HG03378 (cell line): ENCODE data around the gene TSHZ2.

Experiments used
- ATAC-seq: cut with Tn5 transposase; IDR thresholded peaks from one replicate; pipeline ENCODE4 v1.9.1; 2021; ENCODE audit warnings: mild to moderate bottlenecking, moderate library complexity; ENCODE audit not compliant: unreplicated experiment

The TSHZ2 gene

DNA sequence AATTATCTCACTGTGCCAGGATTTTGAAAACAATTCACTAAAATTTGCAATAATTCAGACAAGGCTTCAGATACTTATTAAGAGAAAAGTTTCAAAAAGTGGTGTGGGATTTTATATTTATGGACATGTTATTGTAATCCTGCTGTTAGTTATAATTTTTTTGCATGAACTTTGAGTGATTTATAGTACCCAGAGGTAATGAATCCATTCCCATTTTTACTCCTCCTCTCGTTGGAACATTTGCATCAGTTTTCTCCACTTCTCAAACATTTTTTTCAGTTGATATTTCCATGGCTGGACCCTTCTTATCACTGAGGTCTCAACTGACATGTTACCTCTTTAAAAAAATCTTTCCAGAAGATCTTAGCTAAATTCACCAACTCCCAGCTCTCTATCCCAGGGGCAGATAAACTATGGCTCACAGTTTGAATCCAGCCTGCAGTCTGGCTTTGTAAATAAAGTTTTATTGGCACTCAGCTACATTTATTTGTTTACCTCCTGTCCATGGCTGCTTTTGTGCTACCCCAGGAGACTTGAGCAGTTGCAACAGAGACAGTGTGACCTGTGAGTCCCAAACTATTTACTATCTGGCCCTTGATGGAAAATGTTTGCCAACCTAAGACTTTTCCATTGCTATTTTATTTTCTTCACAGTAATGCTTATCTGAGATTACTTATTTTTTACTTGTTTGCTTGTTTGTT, 83.4 kb downstream of the TSHZ2 start:
- ATAC-seq: no peak

DNA sequence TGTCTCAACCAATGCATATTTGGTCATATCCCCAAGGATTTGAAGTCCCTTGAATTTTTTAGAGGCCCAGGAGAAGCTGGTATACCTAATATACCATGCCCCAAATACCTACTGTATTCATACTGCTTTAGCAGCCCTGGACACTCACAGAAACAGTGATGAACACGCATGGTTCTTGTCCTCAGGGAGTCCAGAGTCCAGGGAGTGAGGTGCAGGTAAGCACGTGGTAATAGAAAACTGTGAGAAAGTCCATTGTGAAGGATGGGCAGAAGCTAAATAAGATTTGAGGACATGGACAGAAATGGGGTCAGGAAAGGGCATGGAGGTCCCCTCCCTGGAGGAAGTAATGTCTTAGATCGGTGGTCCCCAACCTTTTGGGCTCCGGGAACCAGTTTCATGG, 85.4 kb downstream of the TSHZ2 start:
- no peak for ATAC-seq

DNA sequence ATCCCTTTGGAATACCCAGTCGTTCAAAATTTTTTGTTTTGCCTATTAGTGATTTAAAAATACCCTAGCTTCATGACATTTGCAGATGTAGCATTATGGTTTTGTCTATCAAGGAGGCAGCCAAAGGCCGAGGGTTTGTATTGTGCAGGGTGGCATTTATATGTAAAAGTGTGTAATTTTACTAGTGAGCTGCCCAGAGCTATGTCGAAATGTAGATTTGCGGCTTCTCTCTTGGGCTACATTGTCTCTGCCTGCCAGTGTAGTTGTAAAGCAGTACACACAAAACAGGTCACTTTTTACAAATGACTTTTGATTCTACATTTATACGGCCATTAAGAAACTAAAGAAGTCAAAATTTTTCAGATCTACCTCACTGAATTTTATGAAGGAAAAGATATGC, 87.7 kb downstream of the TSHZ2 start:
- ATAC-seq: no peak

DNA sequence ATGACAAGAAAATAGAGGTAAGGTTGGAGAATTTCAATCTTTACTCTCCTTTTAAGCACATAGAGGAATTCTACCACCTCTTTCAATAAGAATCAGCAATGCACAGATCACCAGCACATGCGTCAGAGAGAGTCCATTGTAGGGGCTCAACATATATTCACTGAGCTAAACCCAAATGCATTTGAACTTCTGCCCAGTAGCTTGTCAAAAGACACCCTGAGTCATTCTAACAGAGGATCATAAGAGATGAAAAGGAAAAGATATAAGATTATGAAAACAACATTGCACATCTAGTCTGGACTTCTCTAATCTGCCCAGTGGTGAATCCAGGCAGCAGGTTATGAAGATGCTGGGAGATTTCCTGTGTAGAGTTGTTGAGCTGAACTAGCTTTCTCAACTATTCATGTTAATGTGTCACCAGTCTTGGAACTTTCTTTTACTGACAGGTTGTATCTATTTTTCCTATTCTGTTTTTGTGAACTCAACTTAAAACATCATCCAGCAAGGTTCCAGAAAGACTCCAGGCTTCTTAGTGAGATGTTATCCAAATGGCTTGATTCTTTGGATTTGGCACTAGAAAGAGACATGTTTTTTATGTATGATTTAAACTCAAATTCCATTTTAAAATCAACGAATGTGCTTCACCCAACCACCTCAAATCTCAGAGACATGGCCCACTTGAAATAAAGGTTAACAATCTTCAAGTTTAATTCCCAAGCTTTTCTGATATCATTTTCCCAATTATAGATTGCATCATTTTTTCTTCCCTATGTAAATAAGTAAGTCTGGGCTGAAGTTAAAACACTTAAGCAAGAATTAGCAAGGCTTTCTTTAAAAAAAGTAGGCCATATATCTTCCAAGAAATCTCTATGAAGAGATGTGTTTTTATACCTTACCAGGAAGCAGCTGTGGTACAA, 89.3 kb downstream of the TSHZ2 start:
- ATAC-seq: no peak

DNA sequence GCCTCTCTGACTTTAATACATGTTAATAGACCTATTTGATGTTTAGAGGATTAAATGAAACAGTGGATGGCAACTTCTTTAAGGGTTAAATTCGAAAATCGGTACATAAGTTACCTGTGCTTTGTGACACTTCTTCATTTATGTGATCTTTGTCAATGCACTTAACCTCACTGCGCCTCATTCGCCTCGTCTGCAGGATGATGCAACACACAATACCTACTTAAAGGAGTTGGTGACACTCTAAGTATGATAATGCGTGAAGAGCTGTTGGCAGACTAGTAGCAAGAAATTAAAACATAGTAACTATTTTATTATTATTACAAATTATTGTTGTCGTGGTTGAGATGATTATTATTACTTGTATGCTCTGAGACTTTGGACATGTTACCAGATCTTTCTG, 92.8 kb downstream of the TSHZ2 start:
- ATAC-seq: no peak

DNA sequence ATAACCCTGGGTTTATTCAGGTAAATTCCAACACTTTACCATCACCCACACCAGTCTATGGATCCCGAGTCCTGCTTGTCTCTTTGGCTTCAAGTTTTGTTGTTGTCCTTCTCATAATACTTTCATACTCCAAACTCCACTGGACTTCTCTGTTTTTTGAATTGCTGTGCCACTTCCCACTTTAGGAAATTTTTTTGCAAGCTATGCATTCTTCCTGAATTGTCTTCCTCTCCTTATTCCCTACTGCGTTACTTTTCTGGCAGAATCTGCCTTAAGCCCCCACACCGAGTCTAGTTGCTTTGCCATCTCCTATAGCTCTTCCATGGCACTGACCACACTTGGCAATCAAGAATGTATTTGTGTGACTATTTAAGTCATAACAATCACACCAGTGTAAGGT, 96.1 kb downstream of the TSHZ2 start:
- no peak for ATAC-seq

DNA sequence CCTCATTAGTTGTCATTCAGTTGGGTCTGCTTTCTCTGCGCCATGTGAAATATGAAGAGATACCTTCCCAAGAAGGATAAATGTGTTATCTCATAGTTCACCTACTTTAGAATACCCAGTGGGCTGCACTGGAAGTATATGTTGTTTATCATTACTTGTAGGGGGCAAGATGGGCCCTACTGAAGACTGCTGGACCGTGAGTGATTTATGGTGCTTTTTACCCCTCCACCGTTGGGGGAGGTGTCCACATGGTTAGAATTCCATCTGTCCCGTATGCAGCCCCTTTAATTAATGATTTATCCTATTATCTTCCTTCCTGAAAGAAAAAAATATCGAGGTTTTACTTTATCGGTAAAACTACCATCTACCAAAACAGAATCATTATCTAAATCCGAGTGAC, 97.0 kb downstream of the TSHZ2 start:
- no peak for ATAC-seq

DNA sequence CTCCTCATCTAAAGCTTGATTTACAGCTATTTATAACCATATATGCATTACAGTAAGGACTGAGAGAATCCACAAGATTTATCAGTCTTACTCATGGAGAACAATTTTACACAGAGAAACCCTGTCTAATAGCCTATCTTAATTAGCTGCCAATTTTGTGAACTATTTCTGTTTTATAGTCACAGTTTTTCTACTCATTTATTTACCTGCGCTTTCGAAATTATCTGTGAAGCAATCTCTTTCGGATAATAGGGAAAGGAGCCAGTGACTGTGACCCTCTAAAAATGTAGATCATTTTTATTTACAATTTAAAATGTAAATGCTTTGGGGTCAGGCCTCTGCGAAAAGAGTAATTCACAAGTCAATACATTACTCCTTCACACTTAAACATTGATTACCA, 98.1 kb downstream of the TSHZ2 start:
- ATAC-seq: no peak

DNA sequence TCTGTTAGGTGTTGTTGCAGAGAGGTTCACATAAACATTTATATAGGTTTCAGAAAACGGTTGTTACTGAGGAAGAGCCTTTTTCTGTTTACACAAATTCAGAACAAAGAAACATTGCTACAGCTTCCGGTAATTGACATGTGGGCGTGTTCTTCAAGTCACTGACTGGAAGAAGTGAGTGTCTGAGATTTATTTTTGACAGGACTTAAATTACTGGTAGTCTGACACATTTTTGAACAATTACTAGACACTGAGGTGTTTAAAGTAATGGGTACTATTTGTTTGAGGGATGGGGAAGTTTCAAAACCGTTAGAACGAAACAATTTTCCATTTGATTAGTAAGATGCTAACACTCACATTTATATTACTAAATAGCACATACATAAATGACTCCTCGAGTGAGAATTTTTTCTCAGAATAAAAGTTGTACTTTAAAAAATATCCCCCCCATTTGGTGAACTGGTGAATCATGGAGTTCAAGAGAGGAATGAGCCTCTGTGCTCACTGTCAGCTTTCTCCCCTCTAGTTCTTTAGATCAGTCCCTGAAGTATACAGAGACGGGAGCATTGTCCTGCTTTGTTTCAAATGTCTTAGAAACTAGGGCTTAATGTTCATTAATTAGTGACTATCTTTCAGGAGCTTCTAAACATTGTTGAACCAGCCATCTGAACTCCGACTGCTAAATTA, 98.7 kb downstream of the TSHZ2 start:
- no peak for ATAC-seq

DNA sequence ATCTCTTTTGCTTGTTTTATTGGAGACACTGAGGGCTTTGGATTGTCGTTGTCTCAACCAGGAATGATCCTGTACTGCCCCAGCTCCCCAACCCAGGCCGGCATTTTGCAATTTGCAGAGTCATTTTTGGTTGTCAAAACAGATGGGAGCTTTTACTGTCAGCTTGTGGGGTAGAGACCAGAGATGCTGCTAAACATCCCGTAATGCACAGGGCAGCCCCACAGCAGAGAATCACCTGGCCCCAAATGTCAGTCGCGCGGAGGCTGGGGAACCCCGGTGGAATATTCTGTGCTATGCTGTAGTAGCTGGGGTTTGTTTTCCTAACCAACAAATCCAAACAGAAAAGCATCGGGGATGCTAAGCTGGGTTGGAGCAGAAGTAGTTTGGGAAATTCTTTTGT, 99.7 kb downstream of the TSHZ2 start:
- ATAC-seq: no peak

DNA sequence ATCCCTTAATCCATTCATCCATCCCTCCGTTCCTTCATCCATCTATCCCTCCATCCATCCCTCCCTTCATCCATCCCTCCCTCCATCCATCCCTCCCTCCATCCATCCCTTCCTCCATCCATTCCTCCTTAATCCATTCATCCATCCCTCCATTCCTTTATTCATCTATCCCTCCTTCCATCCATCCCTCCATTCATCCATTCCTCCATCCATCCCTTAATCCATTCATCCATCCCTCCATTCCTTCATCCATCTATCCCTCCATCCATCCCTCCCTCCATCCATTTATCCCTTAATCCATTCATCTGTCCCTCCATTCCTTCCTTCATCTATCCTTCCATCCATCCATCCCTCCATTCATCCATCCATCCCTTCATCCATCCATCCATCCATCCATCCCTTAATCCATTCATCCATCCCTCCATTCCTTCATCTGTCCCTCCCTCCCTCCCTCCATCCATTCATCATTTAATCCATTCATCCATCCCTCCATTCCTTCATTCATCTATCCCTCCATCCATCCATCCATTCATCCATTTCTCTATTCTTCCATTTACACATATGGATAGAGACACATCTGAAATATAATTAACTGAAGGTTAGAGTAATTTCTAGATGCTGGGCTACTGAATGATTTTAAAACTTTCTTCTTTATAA, 100.9 kb downstream of the TSHZ2 start:
- no peak for ATAC-seq

DNA sequence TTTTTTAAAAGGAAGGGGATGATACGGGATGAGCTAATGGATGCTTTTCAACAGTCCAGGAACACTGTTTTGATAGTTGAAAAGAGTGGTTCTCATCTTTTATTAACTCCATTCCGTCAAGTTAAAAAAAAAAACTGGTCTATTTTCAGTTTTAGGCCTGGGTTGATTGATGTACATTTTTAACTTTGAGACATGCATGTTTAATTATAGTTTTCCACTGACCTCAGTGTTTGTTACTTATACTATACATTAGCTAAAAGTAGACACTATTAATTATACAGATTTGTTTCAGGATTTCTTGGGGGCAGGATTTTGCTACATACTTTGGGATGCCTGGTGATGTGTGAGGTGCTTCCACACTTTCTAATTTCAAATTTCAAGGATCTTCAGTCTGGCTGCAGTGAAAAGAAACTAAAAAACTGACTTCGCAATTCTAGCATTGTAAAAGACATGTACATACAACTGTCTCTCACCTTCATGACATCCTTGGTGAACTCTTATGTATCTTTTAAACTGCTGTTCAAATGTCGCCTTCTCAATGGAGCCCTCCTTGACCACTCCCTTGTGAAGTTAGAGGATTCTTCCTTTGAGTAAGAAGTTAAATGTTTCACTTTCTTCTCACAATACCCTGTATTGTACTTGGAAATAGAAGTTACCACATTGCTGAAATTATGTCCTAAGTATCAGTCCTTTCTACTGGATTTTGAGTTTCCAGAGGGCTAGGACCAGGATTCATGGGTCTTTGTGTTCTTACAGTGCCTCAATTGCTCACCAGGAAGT, 101.7 kb downstream of the TSHZ2 start:
- no peak for ATAC-seq

DNA sequence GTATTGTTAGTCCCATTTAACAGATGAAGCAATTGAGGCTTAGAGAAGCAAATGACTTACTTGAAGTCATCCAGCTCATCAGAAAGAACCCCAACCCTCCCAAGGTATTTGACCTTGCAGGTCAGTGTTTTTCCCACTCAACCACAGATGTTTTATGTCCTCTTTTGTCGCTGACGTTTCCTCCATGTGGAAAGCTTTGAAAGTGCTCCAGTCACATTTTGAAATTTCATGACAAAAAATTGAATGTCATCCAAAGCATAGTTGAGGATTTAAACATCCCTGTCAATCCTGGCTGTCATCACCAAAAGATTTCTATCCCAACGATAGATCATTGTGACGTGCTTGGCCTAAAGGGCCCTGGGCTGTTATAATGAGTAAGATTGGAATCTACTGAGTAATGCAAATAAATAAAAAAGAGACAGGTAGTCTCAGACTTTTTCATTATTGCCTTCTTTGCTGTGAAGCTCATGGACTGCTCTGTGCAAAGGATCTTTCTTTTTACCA, 102.7 kb downstream of the TSHZ2 start:
- ATAC-seq: no peak

DNA sequence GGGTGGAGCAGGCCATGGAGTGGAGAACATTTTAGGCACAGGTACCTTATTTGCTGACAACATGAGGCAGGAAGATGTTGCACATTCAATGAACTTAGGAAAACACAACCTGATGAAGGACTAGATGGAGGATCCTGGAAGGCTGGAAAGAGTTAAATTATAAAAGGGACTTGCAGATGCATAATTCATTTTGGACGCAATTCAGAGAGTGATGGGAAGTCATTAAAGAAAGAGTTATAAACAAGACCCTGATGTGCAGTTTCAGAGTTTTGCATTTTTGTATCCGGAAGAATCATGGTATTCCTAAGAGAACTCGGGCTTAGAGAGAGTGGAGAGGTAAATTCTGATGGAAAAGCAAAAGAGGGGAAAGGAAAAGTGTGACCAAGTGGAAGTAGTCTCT, 104.5 kb downstream of the TSHZ2 start:
- ATAC-seq: no peak

DNA sequence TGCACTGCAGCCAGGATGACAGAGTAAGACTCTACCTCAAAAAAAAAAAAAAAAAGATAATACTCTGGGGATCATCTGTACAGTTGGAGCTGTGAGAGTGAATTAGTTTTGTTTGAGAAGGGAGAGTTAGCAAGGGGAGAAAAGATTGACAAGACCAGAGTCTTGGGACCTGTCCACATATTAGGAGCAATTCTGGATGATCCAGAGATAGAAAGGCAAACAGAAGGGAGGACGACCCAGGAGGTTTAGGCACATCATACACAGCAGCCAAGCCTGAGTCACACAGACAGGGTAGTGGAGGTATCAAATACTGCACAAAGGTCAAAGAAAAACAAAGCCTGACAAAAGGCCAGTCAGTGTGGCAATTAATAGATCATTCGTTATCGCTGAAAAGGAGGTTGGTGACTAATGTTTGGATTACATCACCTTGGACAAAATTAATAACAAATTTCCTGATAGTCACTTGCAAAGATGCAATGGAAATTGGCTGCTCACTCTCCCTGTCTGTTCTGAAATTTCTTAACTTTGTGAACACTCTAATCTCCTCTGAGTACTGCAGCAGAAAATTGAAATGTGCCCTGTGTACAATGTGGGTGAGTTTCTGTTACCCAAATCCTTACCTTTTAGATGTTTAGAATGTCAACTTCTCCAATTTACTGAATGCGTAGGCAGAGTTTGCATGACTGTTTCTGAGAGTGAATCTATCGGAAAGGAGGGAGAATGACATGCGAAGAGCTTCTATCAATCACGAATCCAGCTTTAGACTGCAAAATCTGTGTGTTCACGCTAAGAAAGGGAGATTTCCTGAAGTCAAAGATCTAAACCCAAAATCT, 105.4 kb downstream of the TSHZ2 start:
- ATAC-seq: no peak

DNA sequence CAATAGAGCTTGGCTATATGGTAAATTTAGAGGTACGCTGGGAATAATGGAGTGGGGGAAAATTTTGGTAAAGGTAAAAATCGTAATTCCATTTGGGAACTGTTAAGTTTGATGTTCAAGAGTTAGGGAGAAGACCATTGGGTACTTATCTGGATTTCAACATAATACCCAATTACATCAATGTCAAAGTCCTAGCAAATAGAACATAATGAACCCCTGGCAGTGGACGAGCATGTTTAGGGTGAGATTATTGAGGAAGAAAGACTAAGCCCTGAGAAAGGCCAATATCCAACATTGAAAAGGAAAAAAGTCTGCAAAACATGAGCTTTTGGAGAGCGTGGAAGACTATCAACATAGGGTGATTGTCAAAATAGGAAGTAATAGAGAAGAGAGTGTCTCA, 106.6 kb downstream of the TSHZ2 start:
- ATAC-seq: no peak

DNA sequence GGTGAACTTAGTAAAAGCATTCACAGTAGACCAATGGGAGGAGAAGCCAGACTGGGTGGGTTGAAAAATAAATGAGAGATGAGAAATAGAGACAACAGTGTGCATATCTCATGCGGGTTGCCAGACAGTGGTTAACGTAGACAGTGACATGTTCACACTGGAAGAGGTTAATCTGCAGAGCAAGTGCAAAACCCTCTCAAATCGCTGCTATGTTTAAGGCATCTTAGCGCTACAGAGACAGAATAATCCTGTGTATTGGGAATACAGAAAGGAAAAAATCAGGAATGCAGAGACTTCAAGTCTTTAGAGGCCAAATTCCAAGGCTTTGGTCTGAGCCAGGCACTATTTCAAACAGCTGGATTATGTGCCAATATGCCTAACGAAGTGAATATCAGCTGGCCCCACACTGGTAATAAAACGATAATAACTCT, 107.1 kb downstream of the TSHZ2 start:
- ATAC-seq: no peak

DNA sequence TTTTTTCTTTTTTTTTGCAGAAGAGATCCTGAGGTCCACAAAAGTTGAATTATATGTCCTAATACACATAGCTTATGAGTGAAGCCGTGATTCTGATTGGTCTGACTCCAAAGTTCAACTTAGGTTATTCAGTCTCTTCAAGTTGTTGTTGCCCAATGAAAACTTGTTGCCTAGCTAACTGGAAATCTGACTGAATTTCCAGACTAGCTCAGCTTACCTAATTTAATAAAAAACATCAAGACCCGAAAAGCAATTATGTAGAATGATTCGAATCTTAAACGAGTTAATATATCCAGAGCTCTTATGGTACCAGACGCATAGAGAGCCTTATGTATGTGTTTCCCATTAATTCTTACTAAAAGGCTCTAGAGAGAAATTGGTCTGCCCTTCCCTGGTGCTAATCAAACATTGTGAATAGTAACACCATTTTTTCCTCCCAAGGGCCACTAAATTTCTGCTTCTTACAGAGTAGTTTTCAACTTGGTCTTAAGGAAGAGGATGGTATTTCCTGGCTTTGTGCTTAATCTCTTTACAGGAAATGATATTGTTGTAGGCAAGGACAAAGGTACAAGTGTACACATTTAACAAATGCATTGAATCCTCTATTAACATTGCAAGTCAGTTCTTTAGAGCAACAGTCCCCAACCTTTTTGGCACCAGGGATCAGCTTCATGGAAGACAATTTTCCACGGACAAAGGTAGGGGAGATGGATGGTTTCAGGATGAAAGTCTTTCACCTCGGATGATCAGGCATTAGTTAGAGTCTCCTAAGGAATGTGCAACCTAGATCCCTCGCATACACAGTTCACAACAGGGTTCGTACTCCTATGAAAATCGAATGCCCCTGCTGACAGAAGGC, 107.9 kb downstream of the TSHZ2 start:
- ATAC-seq: no peak

DNA sequence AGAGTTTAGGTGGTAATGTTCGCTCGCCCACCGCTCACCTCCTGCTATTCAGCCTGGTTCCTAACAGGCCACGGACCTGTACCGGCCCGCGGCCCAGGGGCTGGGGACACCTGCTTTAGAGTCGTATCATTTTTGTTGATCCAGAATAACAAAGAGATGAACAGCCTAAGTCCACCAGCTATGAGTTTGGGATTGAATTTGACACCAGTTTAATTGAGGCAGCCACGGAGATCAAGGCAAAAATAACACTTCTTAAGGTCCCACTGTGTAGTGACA, 108.5 kb downstream of the TSHZ2 start:
- no peak for ATAC-seq
